GM19397 (cell line): ENCODE measurements around the gene NCAM2.

Experiments
- ATAC-seq: cut with Tn5 transposase; IDR thresholded peaks from one replicate; pipeline ENCODE4 v1.9.1; 2021; ENCODE audit warnings: mild to moderate bottlenecking, moderate library complexity; ENCODE audit not compliant: unreplicated experiment

Gene NCAM2

DNA sequence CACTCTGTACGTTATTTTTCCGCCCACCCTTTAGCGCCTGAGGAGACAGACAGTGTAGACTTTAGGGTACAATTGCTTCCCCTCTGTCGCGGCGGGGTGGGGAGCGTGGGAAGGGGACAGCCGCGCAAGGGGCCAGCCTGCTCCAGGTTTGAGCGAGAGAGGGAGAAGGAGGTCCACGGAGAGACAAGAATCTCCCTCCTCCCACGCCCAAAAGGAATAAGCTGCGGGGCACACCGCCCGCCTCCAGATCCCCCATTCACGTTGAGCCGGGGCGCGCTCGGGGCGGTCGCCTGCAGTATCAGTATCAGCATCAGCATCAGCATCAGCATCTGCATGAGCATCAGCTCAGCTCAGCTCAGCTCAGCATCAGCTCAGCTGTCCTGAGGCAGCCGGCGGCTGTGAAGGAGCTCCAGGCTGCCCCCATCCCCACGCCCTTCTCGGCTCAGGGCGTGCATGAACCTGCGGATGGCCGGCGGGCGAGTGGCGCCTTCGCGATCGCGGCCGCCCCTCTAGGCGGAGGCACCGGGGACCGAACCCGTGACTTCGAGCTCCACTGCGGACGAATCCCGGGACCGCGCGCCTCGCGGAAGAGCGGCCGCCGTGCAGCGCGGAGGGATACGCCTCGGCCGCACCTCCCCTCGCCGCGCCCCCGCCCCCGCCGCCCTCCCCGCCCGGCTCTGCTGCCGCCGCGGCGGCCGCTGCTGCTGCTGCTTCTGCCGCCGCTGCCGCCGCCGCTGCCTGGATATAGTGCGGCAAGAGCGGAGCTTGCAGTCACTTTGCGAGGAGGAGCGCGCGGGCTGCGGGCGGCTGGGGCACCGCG is at the start of gene NCAM2:
NCAM2 (plus strand) TSS at position 774 of the 820 bp plus-strand sequence.
- ATAC-seq, result peak; percentile 68

DNA sequence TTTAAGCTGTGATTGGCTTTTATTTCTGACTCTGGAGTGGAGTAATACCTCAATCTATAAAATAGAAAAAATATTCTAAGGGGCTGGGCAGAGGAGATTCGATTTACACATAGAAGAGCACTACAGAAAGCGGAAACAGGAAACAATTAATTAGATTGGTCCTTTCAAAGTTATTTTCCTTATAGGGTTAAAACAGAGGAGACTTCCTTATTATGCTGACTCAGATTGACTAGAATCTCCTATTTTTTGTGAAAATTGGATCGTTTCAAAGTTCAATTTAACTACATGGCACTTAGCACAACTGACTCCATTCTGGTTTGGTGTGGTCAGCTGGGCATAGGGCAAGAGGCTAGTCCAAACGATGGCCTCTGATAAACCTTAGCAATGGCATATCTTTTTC is 48.3 kb upstream of the NCAM2 start:
- no peak for ATAC-seq

DNA sequence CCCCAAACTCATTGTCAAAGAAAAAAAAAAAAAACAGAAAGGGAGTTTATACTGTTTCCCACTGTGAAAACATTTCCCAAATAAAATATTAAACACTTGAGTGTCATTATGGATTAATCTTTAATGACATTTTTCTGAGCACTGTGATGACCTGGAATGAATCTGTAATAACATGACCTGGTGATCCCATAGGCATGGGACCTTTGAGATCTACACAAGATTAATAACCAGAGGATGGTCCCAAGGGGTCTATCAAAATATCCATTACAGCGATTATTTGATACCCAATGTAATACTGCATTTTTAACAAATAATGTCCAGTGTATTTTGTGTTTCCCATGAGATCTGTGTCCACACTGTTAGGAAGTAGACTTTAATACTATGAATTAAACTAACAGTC is 32.4 kb upstream of the NCAM2 start:
- ATAC-seq, result no peak

GRCh38 chr21:20968391-20968790 is 29.8 kb upstream of the NCAM2 start:
- no peak for ATAC-seq

DNA sequence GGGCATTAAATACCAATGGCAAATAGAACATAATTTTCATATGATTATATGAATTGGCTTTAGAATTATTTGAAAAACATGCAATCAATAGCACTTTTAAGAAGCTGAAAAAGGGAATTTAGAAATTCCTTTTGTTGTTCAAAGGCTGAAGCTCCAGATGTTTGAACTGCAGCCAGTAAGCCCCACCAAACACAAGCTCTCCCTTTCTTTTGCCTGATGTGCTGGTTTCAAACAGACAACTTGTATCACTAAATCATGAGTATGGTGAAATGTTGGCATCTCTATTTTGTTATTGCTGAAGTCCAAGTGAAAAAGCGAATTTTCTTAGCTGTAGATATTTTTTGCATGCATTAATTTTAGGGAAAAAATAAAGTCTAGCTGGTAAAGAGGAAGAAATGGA is 27.5 kb upstream of the NCAM2 start:
- ATAC-seq, result no peak

DNA sequence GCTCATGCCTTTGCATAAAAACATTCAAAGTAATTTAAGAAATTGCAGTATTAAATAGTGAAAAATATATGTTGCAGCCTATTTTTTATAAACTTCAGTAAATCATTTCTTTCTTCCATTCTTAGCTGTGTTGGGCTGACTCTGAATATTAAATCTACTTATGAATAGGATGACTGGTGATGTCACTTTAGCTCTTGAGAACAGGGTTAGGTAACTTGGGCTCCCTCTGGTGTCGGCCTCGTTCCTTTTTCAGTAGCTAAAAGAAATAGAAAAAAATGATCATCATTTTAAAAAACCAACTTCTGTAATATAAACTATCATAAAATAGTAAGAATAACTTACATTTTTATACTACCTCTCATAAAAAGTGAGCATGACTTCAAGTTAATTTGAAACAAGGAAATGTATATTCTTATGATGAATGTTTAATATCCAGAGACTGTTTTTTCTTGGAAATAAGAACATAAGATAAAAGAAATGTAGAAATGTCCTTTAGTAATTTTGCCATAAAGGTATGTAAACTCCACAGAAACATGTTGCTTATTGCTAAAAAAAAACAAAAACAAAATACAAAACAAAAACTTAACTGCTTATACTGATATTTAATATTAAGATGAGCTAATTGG is 26.8 kb upstream of the NCAM2 start:
- no peak for ATAC-seq

DNA sequence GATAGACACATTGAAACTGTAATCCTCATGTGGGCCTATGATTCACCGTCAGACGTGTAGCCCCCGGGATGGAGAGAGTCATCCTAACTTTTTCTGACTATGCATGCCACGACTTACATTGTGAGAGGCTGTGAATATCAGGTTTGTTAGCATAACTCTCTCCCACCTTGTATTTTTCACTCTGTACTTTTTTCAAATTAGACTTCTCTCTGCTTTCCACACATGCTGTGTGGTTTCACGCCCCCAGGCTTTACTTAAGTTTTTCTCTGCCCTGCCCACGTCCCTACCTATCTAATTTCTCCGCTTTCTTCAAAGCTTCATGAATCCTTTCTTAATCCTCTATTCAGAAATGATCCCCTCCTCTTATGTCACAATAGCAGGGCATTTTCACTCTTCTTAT is 3.4 kb upstream of the NCAM2 start:
- no peak for ATAC-seq

DNA sequence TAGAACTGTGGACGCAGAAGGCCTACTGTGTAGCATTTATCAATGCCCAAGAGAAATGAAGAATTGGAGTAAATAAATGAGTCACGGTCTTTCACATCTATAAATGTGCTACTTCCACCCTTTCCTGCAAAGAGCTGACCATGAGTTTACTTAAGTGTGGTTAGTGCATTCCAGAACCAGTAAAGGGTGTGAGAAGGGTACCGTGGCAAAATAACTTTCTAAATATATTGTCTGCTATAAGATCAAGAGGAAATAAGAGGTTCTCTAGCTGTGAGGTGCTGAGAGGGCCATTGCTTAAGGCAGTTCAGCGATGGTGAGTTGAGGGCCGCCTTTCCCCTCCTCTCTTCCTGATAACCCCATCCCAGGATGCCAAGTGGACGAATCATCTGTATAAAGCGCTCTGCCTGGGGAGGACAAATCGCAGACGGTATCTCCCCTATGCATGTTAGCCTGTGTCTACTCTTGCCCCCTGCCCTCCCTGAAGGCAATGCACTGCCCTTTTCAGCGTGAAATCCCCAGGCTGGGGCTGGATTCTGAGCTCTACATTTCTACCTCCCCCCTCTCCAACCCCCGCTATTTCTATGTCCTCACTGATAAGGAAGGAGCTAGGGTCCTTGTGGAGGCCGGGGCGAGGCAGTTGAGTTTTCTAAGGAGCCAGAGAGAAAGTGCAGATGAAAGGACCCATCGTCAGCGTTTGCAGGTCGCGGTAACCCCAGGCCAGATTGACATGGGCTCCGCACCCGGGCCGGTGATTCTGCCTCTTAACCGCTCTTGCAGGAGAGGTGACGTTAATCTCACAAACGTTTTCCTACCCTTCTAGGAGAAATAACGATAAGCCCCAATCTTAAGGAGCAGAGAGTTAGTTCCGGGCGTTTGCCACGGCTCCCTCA is 1.5 kb upstream of the NCAM2 start:
- ATAC-seq, result no peak

- no peak for ATAC-seq
Observed at GRCh38 chr21:20997311-20997635, 936 bp upstream of the NCAM2 start.

DNA sequence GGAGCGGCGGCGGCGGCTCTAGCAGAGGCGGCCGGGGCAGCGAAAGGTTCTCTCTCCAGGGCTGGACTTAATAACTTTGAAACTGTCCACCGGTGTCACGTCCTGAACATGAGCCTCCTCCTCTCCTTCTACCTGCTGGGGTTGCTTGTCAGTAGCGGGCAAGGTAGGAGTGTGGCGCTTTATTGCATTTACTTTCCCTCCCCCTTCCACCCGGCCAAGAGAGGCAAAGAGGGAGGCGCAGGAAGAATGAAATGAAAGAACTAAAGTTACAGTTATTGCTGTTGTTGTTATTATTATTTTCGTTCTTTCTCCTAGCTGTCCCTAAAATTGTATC is 214 bp downstream of the NCAM2 start:
- ATAC-seq, result no peak

GRCh38 chr21:20998886-20999285 is 677 bp downstream of the NCAM2 start:
- ATAC-seq, result no peak

DNA sequence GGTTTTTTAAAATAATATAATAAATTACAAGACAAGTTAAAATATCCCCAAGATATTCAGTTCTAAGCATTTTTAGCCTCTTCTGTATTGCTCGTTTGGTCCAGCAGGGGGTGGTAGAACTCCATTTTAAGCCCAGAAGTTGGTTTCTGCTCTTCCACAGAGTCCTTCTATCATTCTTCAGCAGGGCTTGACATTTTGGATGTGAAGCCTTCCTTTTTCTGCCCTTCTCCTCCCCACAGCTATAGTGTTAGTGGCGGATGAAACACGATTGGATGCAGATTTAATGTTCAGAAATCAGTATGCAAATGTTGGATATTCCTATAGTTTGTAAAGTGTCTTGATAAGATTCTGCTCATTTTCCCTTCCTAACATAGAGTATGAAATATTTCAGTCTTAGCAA is 1.4 kb downstream of the NCAM2 start:
- peak; percentile 40 for ATAC-seq

- no peak for ATAC-seq
Observed at GRCh38 chr21:21000591-21001175, 2.5 kb downstream of the NCAM2 start.

- ATAC-seq, result no peak
Observed at GRCh38 chr21:21001591-21002100, 3.4 kb downstream of the NCAM2 start.

GRCh38 chr21:21002153-21002552 is 3.9 kb downstream of the NCAM2 start:
- ATAC-seq, result no peak

DNA sequence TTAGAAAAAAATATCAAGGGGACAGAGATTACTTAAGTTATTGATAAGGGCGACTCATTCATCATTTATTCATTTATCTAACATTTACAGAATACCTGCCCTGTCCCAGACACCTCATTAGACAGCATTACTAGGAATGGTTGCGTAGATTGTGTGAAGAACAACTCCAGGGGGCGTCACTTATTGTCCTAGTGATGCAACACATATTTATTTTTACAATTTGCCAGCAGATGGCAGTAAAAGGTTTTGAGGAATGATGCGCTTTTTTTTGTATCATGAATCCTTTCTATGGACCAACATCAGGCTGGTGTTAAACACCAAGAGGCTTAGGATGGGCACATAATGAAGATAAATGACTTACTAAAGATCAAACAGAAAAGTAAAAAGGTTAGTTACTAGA is 5.5 kb downstream of the NCAM2 start:
- no peak for ATAC-seq

- ATAC-seq, result no peak
Observed at GRCh38 chr21:21007606-21008005, 9.4 kb downstream of the NCAM2 start.

DNA sequence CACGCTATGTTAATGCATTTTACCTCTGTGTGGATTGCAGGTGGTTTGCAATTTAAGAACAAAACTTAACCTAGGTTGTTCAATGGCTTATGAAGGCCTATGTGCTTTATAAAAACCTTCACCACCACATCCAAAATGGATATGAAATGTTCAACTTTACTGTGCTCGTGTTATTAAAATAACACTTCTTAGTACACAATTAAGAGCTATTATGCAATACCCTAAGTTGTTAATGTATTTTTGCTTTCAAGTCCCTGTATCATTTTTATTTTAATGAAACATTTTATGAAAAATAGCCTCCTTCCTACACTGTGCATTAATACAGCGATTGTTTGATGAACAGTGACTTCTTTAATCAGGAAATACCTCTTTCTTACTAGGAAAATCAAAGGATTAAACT is 12.0 kb downstream of the NCAM2 start:
- no peak for ATAC-seq

DNA sequence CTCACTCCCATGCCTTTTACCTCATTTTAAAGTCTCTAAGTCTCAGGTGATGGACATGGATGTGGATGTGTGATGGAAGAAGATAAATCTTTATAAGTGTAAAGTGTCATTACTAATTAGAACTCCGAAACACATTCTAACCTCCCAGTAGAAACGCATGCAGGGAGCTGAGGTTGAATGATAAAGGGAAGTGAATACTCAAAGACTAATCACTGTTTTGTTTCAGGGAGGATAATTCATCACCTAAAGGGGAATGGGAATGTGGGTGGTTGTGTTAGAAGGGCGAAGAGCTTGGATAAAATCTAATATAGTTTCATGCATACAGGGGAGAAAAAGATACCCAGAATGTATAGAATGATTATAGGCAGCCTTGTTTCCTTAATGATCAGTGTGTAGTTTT is 12.5 kb downstream of the NCAM2 start:
- no peak for ATAC-seq

GRCh38 chr21:21018821-21019220 is 20.6 kb downstream of the NCAM2 start:
- ATAC-seq, result no peak

DNA sequence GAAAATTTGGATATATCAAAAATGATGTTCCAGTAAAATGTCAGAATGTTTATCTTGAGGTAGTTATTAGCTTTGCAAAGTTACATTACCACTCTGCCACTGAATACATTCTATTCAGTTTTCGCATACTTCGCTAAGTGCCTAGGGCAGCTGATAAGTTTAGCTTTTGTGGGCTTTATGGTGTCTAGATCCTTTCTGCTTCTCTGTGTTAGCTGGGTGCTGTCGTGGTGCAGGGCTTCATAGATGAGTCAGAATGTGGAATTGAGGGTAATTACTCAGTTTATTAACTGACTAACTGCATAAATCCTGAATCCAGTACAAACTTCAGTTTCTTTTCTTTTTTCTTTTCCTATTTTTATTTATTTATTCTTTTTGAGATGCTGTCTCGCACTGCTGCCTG is 21.5 kb downstream of the NCAM2 start:
- ATAC-seq, result no peak
